Liver (tissue), 9 donors: ENCODE results near the gene MYO1B. TPM values are rescaled to one million over a fixed set of nuclear protein-coding genes. Genes with fewer than 3 reads are reported as not detected.
A peak's percentile ranks its signal among the peaks of the same experiment; 100 is the strongest.

Source experiments
- DNase-seq: peaks from one replicate; pipeline ENCODE4 v3.0.0-alpha.2; 2017; ENCODE audit warnings: low spot score
- H3K27ac ChIP-seq, 2 donors: one replicate each; pipeline ENCODE4 v1.7.0; 2013; ENCODE audit warnings: inconsistent platforms in 2 of 2, low read length in 2 of 2, control low read depth in 1 of 2, low read depth in 1 of 2, mild to moderate bottlenecking in 1 of 2
- H3K27me3 ChIP-seq, 4 donors: one replicate each; pipeline versions ENCODE4 v1.6.1 to v1.7.0; 2013; ENCODE audit warnings: low read length in 3 of 4, inconsistent platforms in 1 of 4, mild to moderate bottlenecking in 1 of 4, moderate library complexity in 1 of 4; ENCODE audit not compliant: control insufficient read depth in 4 of 4, insufficient read depth in 4 of 4
- H3K36me3 ChIP-seq, 4 donors: one replicate each; pipeline versions ENCODE4 v1.6.1 to v1.7.0; 2013; ENCODE audit warnings: low read length in 3 of 4, mild to moderate bottlenecking in 3 of 4, low read depth in 1 of 4, moderate library complexity in 1 of 4; ENCODE audit not compliant: control insufficient read depth in 4 of 4, insufficient read depth in 3 of 4
- H3K4me1 ChIP-seq, 4 donors: one replicate each; pipeline versions ENCODE4 v1.6.1 to v1.7.0; 2013; ENCODE audit warnings: low read length in 3 of 4, mild to moderate bottlenecking in 3 of 4, moderate library complexity in 1 of 4; ENCODE audit not compliant: control insufficient read depth in 4 of 4, insufficient read depth in 4 of 4
- H3K4me3 ChIP-seq, 3 donors: one replicate each; pipeline versions ENCODE4 v1.6.1 to v1.7.0; 2013; ENCODE audit warnings: low read length in 3 of 3, control low read depth in 1 of 3, low read depth in 1 of 3, mild to moderate bottlenecking in 1 of 3
- H3K9ac ChIP-seq, 2 donors: one replicate each; pipeline ENCODE4 v1.7.0; 2013; ENCODE audit warnings: low read length in 2 of 2, mild to moderate bottlenecking in 2 of 2, moderate library complexity in 2 of 2, control low read depth in 1 of 2, low read depth in 1 of 2
- H3K9me3 ChIP-seq, 4 donors: one replicate each; pipeline versions ENCODE4 v1.6.1 to v1.7.0; 2013; ENCODE audit warnings: low read length in 3 of 4; ENCODE audit not compliant: control insufficient read depth in 4 of 4
- ATF3 ChIP-seq: IDR thresholded peaks from 2 replicates; pipeline ENCODE4 v1.6.1; 2016; ENCODE audit warnings: antibody characterized with exemption
- CTCF ChIP-seq: fragments of 150-350 bp; IDR thresholded peaks from 2 replicates; pipeline ENCODE4 v1.5.1; 2017; ENCODE audit warnings: improper control_type of control experiment, low read depth, low read length; ENCODE audit not compliant: missing input control
- EGR1 ChIP-seq, 2 donors: IDR thresholded peaks; 2 replicates each; pipeline ENCODE4 v1.6.1; 2016 to 2018; ENCODE audit warnings: antibody characterized with exemption in 2 of 2, low read depth in 2 of 2
- FOXA1 ChIP-seq: IDR thresholded peaks from 2 replicates; pipeline ENCODE4 v1.6.1; 2016; ENCODE audit warnings: antibody characterized with exemption
- FOXA2 ChIP-seq: IDR thresholded peaks from 2 replicates; pipeline ENCODE4 v1.6.1; 2016; ENCODE audit warnings: antibody characterized with exemption
- GABPA ChIP-seq, 2 donors: IDR thresholded peaks in 1 of 2; conservative IDR thresholded peaks in 1 of 2; 2 replicates each; pipeline ENCODE4 v1.6.1; 2016; ENCODE audit warnings: antibody characterized with exemption in 2 of 2, mild to moderate bottlenecking in 1 of 2, moderate library complexity in 1 of 2
- HNF4A ChIP-seq, 2 donors: conservative IDR thresholded peaks; 2 replicates each; pipeline ENCODE4 v1.6.1; 2016; ENCODE audit warnings: antibody characterized with exemption in 2 of 2, mild to moderate bottlenecking in 2 of 2
- HNF4G ChIP-seq: IDR thresholded peaks from 2 replicates; pipeline ENCODE4 v1.6.1; 2016; ENCODE audit warnings: antibody characterized with exemption
- JUND ChIP-seq, 2 donors: IDR thresholded peaks; 2 replicates each; pipeline ENCODE4 v1.6.1; 2016; ENCODE audit warnings: antibody characterized with exemption in 2 of 2
- NR2F2 ChIP-seq: IDR thresholded peaks from 2 replicates; pipeline ENCODE4 v1.6.1; 2016; ENCODE audit warnings: antibody characterized with exemption
- RAD21 ChIP-seq, 2 donors: IDR thresholded peaks; 2 replicates each; pipeline ENCODE4 v1.6.1; 2016; ENCODE audit warnings: antibody characterized with exemption in 2 of 2, mild to moderate bottlenecking in 2 of 2
- REST ChIP-seq: IDR thresholded peaks from 2 replicates; pipeline ENCODE4 v1.6.1; 2016; ENCODE audit warnings: antibody characterized with exemption, mild to moderate bottlenecking
- RXRA ChIP-seq, 2 donors: IDR thresholded peaks; 2 replicates each; pipeline ENCODE4 v1.6.1; 2017 to 2018; ENCODE audit warnings: antibody characterized with exemption in 2 of 2, mild to moderate bottlenecking in 1 of 2
- SP1 ChIP-seq: IDR thresholded peaks from 2 replicates; pipeline ENCODE4 v1.6.1; 2018; ENCODE audit warnings: antibody characterized with exemption, mild to moderate bottlenecking
- TAF1 ChIP-seq: conservative IDR thresholded peaks from 2 replicates; pipeline ENCODE4 v1.6.1; 2016; ENCODE audit warnings: antibody characterized with exemption, mild to moderate bottlenecking
- YY1 ChIP-seq: IDR thresholded peaks from 2 replicates; pipeline ENCODE4 v1.6.1; 2016; ENCODE audit warnings: antibody characterized with exemption, mild to moderate bottlenecking
- ZBTB33 ChIP-seq: IDR thresholded peaks from 2 replicates; pipeline ENCODE4 v1.6.1; 2016; ENCODE audit warnings: antibody characterized with exemption
- WGBS: extraction: QIAGEN DNeasy Blood & Tissue Kit; methylation state at CpG from one replicate; pipeline ENCODE4 v1.1.7; 2013; 5-methylcytosine and 5-hydroxymethylcytosine counted together
- polyA plus RNA-seq, 2 donors: library from polyadenylated mRNA; stranded (reverse) in 1 of 2; unstranded in 1 of 2; fragments of 200-250 nt in 1 of 2; fragments of >200 nt in 1 of 2; fragmentation: Nextera tagmentation in 1 of 2; extraction: Ambion mirVana in 1 of 2; gene quantifications; one replicate each; pipeline versions ENCODE4 v1.2.1 to v1.2.3, GENCODE V29; 2013 to 2015
- total RNA-seq, 2 donors: library from RNA; depleted of rRNA; stranded (reverse); fragments of >200 nt; gene quantifications; one replicate each; pipeline ENCODE4 v1.2.3, GENCODE V29; 2014
- TF ChIP-seq, protein P1 (sequence below): IDR thresholded peaks from 2 replicates; pipeline ENCODE4 v1.6.1; 2016; ENCODE audit warnings: antibody characterized with exemption
- donor health status: healthy.
- donor health status: healthy.
- donor health status: healthy.
- donor health status: healthy.
- donor health status: healthy.

The MYO1B gene
- total and polyA plus RNA-seq, 4 donors, result 66.5 to 434 (median 117) TPM

GRCh38 chr2:191264647-191265081 is 19.5 kb downstream of the MYO1B start:
- Histone ChIP-seq H3K36me3 (peaks cover 0 to 2% (median 0%) of the 10 kb centered on the region in 4 donors), H3K4me1 (peaks cover 4 to 53% (median 36%) of the 10 kb centered on the region in 4 donors), H3K9ac (peak overlapping the region; percentile 71 to 98), H3K27ac (peak overlapping the region; percentile 68 to 77), H3K9me3 (no peaks in the 10 kb centered on the region), H3K27me3 (no peaks in the 10 kb centered on the region), H3K4me3 (peak overlapping the region; percentile 66 to 94 (median 91))
- no peak for DNase-seq
- TF ChIP-seq HNF4G, result no peak
- TF ChIP-seq RXRA (IDR thresholded peaks at IDR 0.05), result no peak
- TF ChIP-seq GABPA (IDR thresholded peaks at IDR 0.05 in 1 of 2, conservative IDR thresholded peaks at IDR 0.05 in 1 of 2), result no peak
- no peak for TF ChIP-seq JUND (IDR thresholded peaks at IDR 0.05)
- TF ChIP-seq YY1, result no peak
- WGBS, result 29% methylated on average over 3 of the region's 3 CpGs

DNA sequence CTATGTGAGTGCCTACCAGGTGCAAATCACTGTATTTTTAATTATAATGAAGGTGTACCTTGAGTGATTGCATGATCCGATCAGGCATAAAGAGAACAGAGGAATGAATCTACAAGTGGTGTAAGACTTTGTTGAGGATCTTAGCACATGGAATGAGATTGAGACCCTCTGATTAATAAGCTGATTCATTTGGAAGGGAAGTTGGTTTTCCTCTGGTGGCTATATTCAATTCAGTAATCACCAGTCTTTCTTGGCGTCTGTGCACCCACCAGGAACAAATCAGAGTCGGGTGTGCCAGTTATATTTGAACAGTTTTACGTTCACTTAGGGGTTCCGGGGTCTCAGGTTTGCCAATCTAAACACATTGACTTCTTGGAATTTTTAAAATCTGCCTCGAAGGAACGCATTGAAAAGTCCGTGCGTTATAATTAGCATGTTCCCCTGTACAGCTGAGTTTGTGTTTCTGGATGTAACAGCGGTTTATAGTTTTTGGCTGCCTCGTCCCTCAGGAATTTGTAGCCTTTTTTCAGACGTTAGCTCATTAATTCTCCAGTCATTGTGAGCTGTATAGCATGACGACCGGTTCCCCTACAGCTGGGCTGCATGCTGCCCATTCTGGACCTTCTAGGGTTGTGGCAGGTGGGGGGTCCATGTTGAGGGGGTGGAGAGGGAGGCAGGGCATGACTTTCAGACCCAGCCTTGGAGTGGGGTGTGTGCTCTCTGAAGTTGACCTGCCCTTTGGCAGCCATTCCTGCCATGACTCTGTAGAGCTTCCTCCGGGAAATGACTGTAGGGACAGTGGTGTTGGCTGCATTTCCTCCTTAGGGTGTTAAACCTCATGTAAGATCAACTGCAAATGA is 20.3 kb downstream of the MYO1B start:
- Histone ChIP-seq H3K36me3 (peaks cover 0 to 2% (median 0%) of the 10 kb centered on the region in 4 donors), H3K4me1 (peaks cover 4 to 54% (median 36%) of the 10 kb centered on the region in 4 donors), H3K27ac (peak overlapping the region; percentile 68 to 77), H3K27me3 (no peaks in the 10 kb centered on the region), H3K4me3 (peak overlapping the region; percentile 66 to 94 (median 91)), H3K9me3 (no peaks in the 10 kb centered on the region), H3K9ac (peak overlapping the region; percentile 71 to 98)
- 31% methylated on average over 15 of the region's 15 CpGs for WGBS
- TF ChIP-seq SP1 (peak; percentile 48), EGR1 (IDR thresholded peaks at IDR 0.05; ENCODE audit: low read depth in 2 of 2) (peak in 1 of 2 donors; percentile 75), RAD21 (IDR thresholded peaks at IDR 0.05) (no peak), NR2F2 (peak; percentile 63), JUND (IDR thresholded peaks at IDR 0.05) (peak in 1 of 2 donors; percentile 47), RXRA (IDR thresholded peaks at IDR 0.05) (peak; percentile 70 to 82), ZBTB33 (no peak), REST (peak; percentile 44), CTCF (no peak), GABPA (IDR thresholded peaks at IDR 0.05 in 1 of 2, conservative IDR thresholded peaks at IDR 0.05 in 1 of 2) (no peak), ATF3 (no peak), HNF4A (conservative IDR thresholded peaks at IDR 0.05) (peak; percentile 58 to 62), HNF4G (peak; percentile 28), TAF1 (peak; percentile 86), YY1 (peak; percentile 94), FOXA2 (no peak), FOXA1 (no peak)
- TF ChIP-seq, protein P1, sequence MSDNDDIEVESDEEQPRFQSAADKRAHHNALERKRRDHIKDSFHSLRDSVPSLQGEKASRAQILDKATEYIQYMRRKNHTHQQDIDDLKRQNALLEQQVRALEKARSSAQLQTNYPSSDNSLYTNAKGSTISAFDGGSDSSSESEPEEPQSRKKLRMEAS, result peak; percentile 86
- no peak for DNase-seq
